Coronary artery (tissue), 2 donors: Measurements from ENCODE around the gene NFATC4.
A peak's percentile ranks its signal among the peaks of the same experiment; 100 is the strongest.

Experiments used
- DNase-seq: peaks from one replicate; pipeline ENCODE4 v3.0.0-alpha.2; 2017; ENCODE audit warnings: low spot score
- H3K27ac ChIP-seq, 2 donors: fragments of 200-600 bp; sonication (generic); one replicate each; pipeline ENCODE4 v1.5.1; 2016 to 2019
- H3K4me3 ChIP-seq: fragments of 200-600 bp; sonication (generic); 2 replicates; pipeline ENCODE4 v1.5.1; 2016; ENCODE audit warnings: mild to moderate bottlenecking, moderate library complexity
- CTCF ChIP-seq: fragments of 200-600 bp; sonication (generic); IDR thresholded peaks from one replicate; pipeline ENCODE4 v1.5.1; 2019; ENCODE audit warnings: antibody characterized with exemption

NFATC4 gene

GRCh38 chr14:24417832-24418491, 50.0 kb downstream of the NFATC4 start:
- DNase-seq, result no peak
- Histone ChIP-seq H3K4me3 (no peak overlapping the region), H3K27ac (no peak overlapping the region)
- TF ChIP-seq CTCF, result no peak

GRCh38 chr14:24418492-24418873, 50.5 kb downstream of the NFATC4 start:
- H3K27ac ChIP-seq, result no peak overlapping the region
- no peak for DNase-seq
- no peak for TF ChIP-seq CTCF
- H3K4me3 ChIP-seq, result no peak overlapping the region

- no peak overlapping the region for H3K27ac ChIP-seq
- no peak overlapping the region for H3K4me3 ChIP-seq
- TF ChIP-seq CTCF, result no peak
- no peak for DNase-seq
Observed at GRCh38 chr14:24422261-24422660, 54.3 kb downstream of the NFATC4 start.

- TF ChIP-seq CTCF, result no peak
- Histone ChIP-seq H3K4me3 (no peak overlapping the region), H3K27ac (no peak overlapping the region)
- no peak for DNase-seq
Observed at GRCh38 chr14:24422694-24423601, 55.0 kb downstream of the NFATC4 start.

GRCh38 chr14:24425704-24426103, 57.7 kb downstream of the NFATC4 start:
- TF ChIP-seq CTCF, result no peak
- Histone ChIP-seq H3K4me3 (no peak overlapping the region), H3K27ac (peak overlapping the region in 1 of 2 donors; percentile 37)
- no peak for DNase-seq

GRCh38 chr14:24426150-24426911, 58.3 kb downstream of the NFATC4 start:
- no peak overlapping the region for H3K4me3 ChIP-seq
- no peak overlapping the region for H3K27ac ChIP-seq
- no peak for TF ChIP-seq CTCF
- DNase-seq, result no peak
